NT2/D1 (cell line): ENCODE measurements around the gene PAK1.

ENCODE experiments used
- SUZ12 ChIP-seq: IDR thresholded peaks from 2 replicates; pipeline ENCODE4 v1.6.1; 2011; ENCODE audit not compliant: insufficient read length, insufficient read depth; ENCODE audit errors: extremely low read depth
- YY1 ChIP-seq: IDR thresholded peaks from 2 replicates; pipeline ENCODE4 v1.6.1; 2011; ENCODE audit not compliant: insufficient read length, insufficient read depth
- ZNF274 ChIP-seq: IDR thresholded peaks from 2 replicates; pipeline ENCODE4 v1.6.1; 2011; ENCODE audit warnings: mild to moderate bottlenecking, low read depth, low read length

DNA sequence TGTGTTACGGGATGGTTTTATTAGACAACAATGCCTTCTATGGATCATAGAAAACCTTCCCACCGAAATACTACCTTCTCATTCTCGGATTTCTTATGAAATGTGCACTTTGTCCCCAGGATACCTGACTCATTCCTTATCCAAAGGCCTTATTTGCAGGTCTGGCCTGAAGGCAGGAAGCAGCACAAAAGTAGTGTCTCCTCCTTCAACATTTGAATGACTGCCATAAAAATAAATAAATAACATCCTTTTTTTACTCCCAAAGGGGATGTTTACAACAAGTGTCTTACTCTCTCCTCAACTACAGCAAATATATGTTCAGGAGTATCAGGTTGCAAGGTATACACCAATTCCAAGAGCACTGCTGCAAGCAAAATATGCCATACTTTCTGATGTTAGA lies 41.6 kb upstream of the PAK1 start:
- TF ChIP-seq ZNF274 (no peak), SUZ12 (no peak), YY1 (no peak)
